C4-2B (cell line): Measurements from ENCODE around the gene ZNF710.

ENCODE experiments used
- CTCF ChIP-seq: fragments of 450-650 bp; conservative IDR thresholded peaks from 2 replicates; pipeline ENCODE4 v1.5.1; 2017; ENCODE audit warnings: mild to moderate bottlenecking
- ZFX ChIP-seq: fragments of 450-650 bp; IDR thresholded peaks from 2 replicates; pipeline ENCODE4 v1.6.1; 2017

GRCh38 chr15:90046911-90047392 lies 45.8 kb downstream of the ZNF710 start:
- no peak for TF ChIP-seq CTCF
- TF ChIP-seq ZFX = 0 out of 2 replicates have a peak, but pooled peaks have one; percentile 18
